Ovary (tissue), 9 donors: ENCODE measurements around the gene EMC8. TPM values are rescaled to one million over a fixed set of nuclear protein-coding genes. Genes with fewer than 3 reads are reported as not detected.

Source experiments
- DNase-seq, 5 donors: peaks; one replicate each; pipeline ENCODE4 v3.0.0-alpha.2; 2019 to 2020
- H3K27ac ChIP-seq, 2 donors: fragments of 200-600 bp; one replicate each; pipeline versions ENCODE4 v1.5.1 to v1.8.0; 2019 to 2022
- H3K27me3 ChIP-seq: fragments of 200-600 bp; one replicate; pipeline ENCODE4 v1.8.0; 2022
- H3K36me3 ChIP-seq: fragments of 200-600 bp; sonication (generic); one replicate; pipeline ENCODE4 v1.5.1; 2019
- H3K4me1 ChIP-seq: one replicate; pipeline ENCODE4 v1.8.1; 2013; ENCODE audit warnings: mild to moderate bottlenecking, moderate library complexity; ENCODE audit not compliant: insufficient read depth
- H3K4me3 ChIP-seq: fragments of 200-600 bp; sonication (generic); one replicate; pipeline ENCODE4 v1.5.1; 2017
- H3K9me3 ChIP-seq, 2 donors: fragments of 200-600 bp in 1 of 2; sonication (generic) in 1 of 2; one replicate each; pipeline versions ENCODE4 v1.5.1 to v1.8.1; 2013 to 2019; ENCODE audit warnings: mild to moderate bottlenecking in 1 of 2, moderate library complexity in 1 of 2
- CTCF ChIP-seq, 3 donors: fragments of 450-650 bp in 2 of 3; fragments of 200-600 bp in 1 of 3; IDR thresholded peaks; one replicate each; pipeline versions ENCODE4 v1.5.1 to v1.8.0; 2016 to 2022; ENCODE audit warnings: antibody characterized with exemption in 3 of 3, mild to moderate bottlenecking in 1 of 3
- EP300 ChIP-seq: sonication (generic); formaldehyde crosslinking; IDR thresholded peaks from one replicate; pipeline ENCODE4 v1.6.1; 2017; ENCODE audit warnings: antibody characterized with exemption
- POLR2A ChIP-seq: fragments of 450-650 bp; IDR thresholded peaks from one replicate; pipeline ENCODE4 v1.6.1; 2017; ENCODE audit warnings: antibody characterized with exemption, mild to moderate bottlenecking, moderate library complexity
- WGBS, 3 donors: extraction: QIAGEN DNeasy Blood & Tissue Kit in 1 of 3; methylation state at CpG; one replicate each; pipeline versions ENCODE4 v1.1.5 to v1.1.7; 2013 to 2017; 5-methylcytosine and 5-hydroxymethylcytosine counted together
- intact Hi-C, 4 donors: fragments of 100-400 bp; cut with DNase I; formaldehyde crosslinking; loops; one replicate each; pipeline versions ENCODE4 v1.11.0 to v1.15.1; 2022 to 2023
- polyA plus RNA-seq, 2 donors: library from polyadenylated mRNA; stranded (reverse); fragments of 200-250 nt in 1 of 2; fragments of 350-450 nt in 1 of 2; fragmentation: Illumina TruSeq in 1 of 2; extraction: RNeasy Lipid Tissue Mini Kit (QIAGEN cat#74804) in 1 of 2; gene quantifications; one replicate each; pipeline ENCODE4 v1.2.3, GENCODE V29; 2013 to 2014
- total RNA-seq, 7 donors: library from RNA; depleted of rRNA in 2 of 7; stranded (reverse); fragments of >200 nt in 2 of 7; fragmentation: NEBNext Ultra II Directional in 3 of 7; extraction: Animal tissue kit (Norgen Biotek cat#: 25700) in 3 of 7; gene quantifications; one replicate each; pipeline versions ENCODE4 v1.1.0 to v1.2.4, GENCODE V29; 2016 to 2023
- donor health status: DM: no; HTN: no; CAD: no; lungs with moderate emphysema.
- donor health status: DM: no; HTN: no; CAD: no.
- donor health status: Bipolar disorder and iron deficiency.
- donor health status: DM: yes; HTN: yes; CAD: no.
- donor health status: DM: no; HTN: no; CAD: no.
- donor health status: DM: yes; HTN: yes; CAD: no.

EMC8 gene
- total and polyA plus RNA-seq, 9 donors = 9.4 to 32.5 (median 20.2) TPM

GRCh38 chr16:85803570-85803969 is 4.2 kb upstream of the EMC8 start:
- intact Hi-C loops = no loop called here
- H3K9me3 ChIP-seq = no peaks in the 10 kb centered on the region
- H3K36me3 ChIP-seq = no peaks in the 10 kb centered on the region
- no peak for TF ChIP-seq EP300
- no peak for TF ChIP-seq POLR2A
- TF ChIP-seq CTCF (IDR thresholded peaks at IDR 0.05) = no peak
- peaks cover 7% of the 10 kb centered on the region for H3K4me1 ChIP-seq
- no peak overlapping the region for H3K27ac ChIP-seq
- no peaks in the 10 kb centered on the region for H3K27me3 ChIP-seq
- H3K4me3 ChIP-seq = no peak overlapping the region
- DNase-seq = no peak
- 68 to 72% (median 72%) methylated on average over 13 to 14 of the region's 14 CpGs for WGBS, 3 donors

- TF ChIP-seq EP300 = no peak
- TF ChIP-seq POLR2A = no peak
- no peak for TF ChIP-seq CTCF (IDR thresholded peaks at IDR 0.05)
- no peaks in the 10 kb centered on the region for H3K9me3 ChIP-seq
- peaks cover 11% of the 10 kb centered on the region for H3K4me1 ChIP-seq
- 5 to 18% (median 8%) methylated on average over 9 of the region's 9 CpGs for WGBS, 3 donors
- no peaks in the 10 kb centered on the region for H3K27me3 ChIP-seq
- no peak for DNase-seq
- intact Hi-C loops = no loop called here
- no peaks in the 10 kb centered on the region for H3K36me3 ChIP-seq
- H3K4me3 ChIP-seq = peak overlapping the region; percentile 87
- H3K27ac ChIP-seq = peak overlapping the region in 1 of 2 donors; percentile 59
Measured at GRCh38 chr16:85800321-85800669, 951 bp upstream of the EMC8 start.

GRCh38 chr16:85798901-85799496 is 345 bp downstream of the EMC8 start:
- H3K4me3 ChIP-seq = peak overlapping the region; percentile 87
- intact Hi-C loops = no loop called here
- peak overlapping the region in 1 of 2 donors; percentile 39 for H3K27ac ChIP-seq
- no peaks in the 10 kb centered on the region for H3K36me3 ChIP-seq
- peak in 1 of 5 donors; percentile 43 for DNase-seq
- peaks cover 11% of the 10 kb centered on the region for H3K4me1 ChIP-seq
- H3K9me3 ChIP-seq = no peaks in the 10 kb centered on the region
- no peaks in the 10 kb centered on the region for H3K27me3 ChIP-seq
- no peak for TF ChIP-seq POLR2A
- 0% methylated on average over 48 to 51 of the region's 51 CpGs for WGBS, 3 donors

GRCh38 chr16:85798283-85798776 is 1.0 kb downstream of the EMC8 start:
- Histone ChIP-seq H3K36me3 (no peaks in the 10 kb centered on the region), H3K27me3 (no peaks in the 10 kb centered on the region), H3K9me3 (no peaks in the 10 kb centered on the region), H3K27ac (no peak overlapping the region), H3K4me1 (peaks cover 11% of the 10 kb centered on the region), H3K4me3 (peak overlapping the region; percentile 87)
- DNase-seq = no peak
- TF ChIP-seq EP300 = no peak
- no peak for TF ChIP-seq CTCF (IDR thresholded peaks at IDR 0.05)
- WGBS, 3 donors = 11 to 23% (median 12%) methylated on average over 17 of the region's 17 CpGs
- intact Hi-C loops = no loop called here

- Histone ChIP-seq H3K27ac (no peak overlapping the region), H3K27me3 (no peaks in the 10 kb centered on the region), H3K4me1 (peaks cover 11% of the 10 kb centered on the region), H3K36me3 (no peaks in the 10 kb centered on the region), H3K4me3 (no peak overlapping the region), H3K9me3 (no peaks in the 10 kb centered on the region)
- 85 to 90% (median 89%) methylated on average over 7 of the region's 7 CpGs for WGBS, 3 donors
- TF ChIP-seq EP300 (no peak), CTCF (IDR thresholded peaks at IDR 0.05) (no peak), POLR2A (no peak)
- intact Hi-C loops = no loop called here
- no peak for DNase-seq
Measured at GRCh38 chr16:85796599-85796998, 2.7 kb downstream of the EMC8 start.
